Keratinocyte (primary cell): ENCODE data around the gene TRIM73. TPM values are rescaled to one million over a fixed set of nuclear protein-coding genes. Genes with fewer than 3 reads are reported as not detected.
"Not testable (repeated sequence)": the region's sequence is repeated elsewhere in the genome, so short reads cannot be mapped to it uniquely, and the experiment has no call there.

Source experiments
- DNase-seq: peaks from one replicate; pipeline ENCODE4 v3.0.0-alpha.2; 2011; ENCODE audit warnings: low read depth, missing footprints, low spot score
- FAIRE-seq: peaks from 2 replicates; lab custom pipeline; 2011; peaks lifted over from hg19 to GRCh38; lab: Jason Lieb, UNC
- H2AFZ ChIP-seq: 2 replicates; pipeline ENCODE4 v1.6.0; 2012; ENCODE audit warnings: low read length, control low read depth, inconsistent platforms; ENCODE audit not compliant: control insufficient read depth
- H3K27ac ChIP-seq: 2 replicates; pipeline ENCODE4 v1.5.1; 2011; ENCODE audit warnings: low read length; ENCODE audit not compliant: control insufficient read depth, insufficient read depth
- H3K27me3 ChIP-seq: 3 replicates; pipeline ENCODE4 v1.6.0; 2011; ENCODE audit warnings: low read length; ENCODE audit not compliant: control insufficient read depth, insufficient read depth; ENCODE audit errors: extremely low read depth
- H3K36me3 ChIP-seq, 2 experiments: 2 replicates in 1 of 2; 3 replicates in 1 of 2; pipeline ENCODE4 v1.5.1; 2011; ENCODE audit warnings: low read length in 2 of 2, mild to moderate bottlenecking in 1 of 2; ENCODE audit not compliant: control insufficient read depth in 2 of 2, insufficient read depth in 2 of 2; ENCODE audit errors: extremely low read depth in 1 of 2
- H3K4me1 ChIP-seq: 3 replicates; pipeline ENCODE4 v1.5.1; 2011; ENCODE audit warnings: low read length; ENCODE audit not compliant: control insufficient read depth, insufficient read depth; ENCODE audit errors: extremely low read depth
- H3K4me2 ChIP-seq: 3 replicates; pipeline ENCODE4 v1.6.0; 2011; ENCODE audit warnings: low read depth, low read length; ENCODE audit not compliant: control insufficient read depth, insufficient read depth; ENCODE audit errors: extremely low read depth
- H3K4me3 ChIP-seq, 3 experiments: fragments of 200-600 bp in 1 of 3; sonication (generic) in 1 of 3; 2 replicates in 2 of 3; 3 replicates in 1 of 3; pipeline ENCODE4 v1.5.1; 2011 to 2016; ENCODE audit warnings: low read length in 3 of 3, mild to moderate bottlenecking in 3 of 3, control low read depth in 2 of 3, inconsistent platforms in 1 of 3, low read depth in 1 of 3, mixed read lengths in 1 of 3, mixed run types in 1 of 3, moderate library complexity in 1 of 3; ENCODE audit not compliant: control insufficient read depth in 2 of 3, insufficient read depth in 2 of 3; ENCODE audit errors: extremely low read depth in 1 of 3
- H3K79me2 ChIP-seq: 2 replicates; pipeline ENCODE4 v1.6.0; 2012; ENCODE audit warnings: low read length; ENCODE audit not compliant: control insufficient read depth, insufficient read depth
- H3K9ac ChIP-seq: 3 replicates; pipeline ENCODE4 v1.6.0; 2011; ENCODE audit warnings: low read length; ENCODE audit not compliant: control insufficient read depth, insufficient read depth; ENCODE audit errors: extremely low read depth
- H3K9me1 ChIP-seq: 3 replicates; pipeline ENCODE4 v1.6.0; 2011; ENCODE audit warnings: low read length; ENCODE audit not compliant: control insufficient read depth, insufficient read depth; ENCODE audit errors: extremely low read depth
- H3K9me3 ChIP-seq: 2 replicates; pipeline ENCODE4 v1.5.1; 2012; ENCODE audit warnings: low read depth, low read length; ENCODE audit not compliant: control insufficient read depth
- H4K20me1 ChIP-seq: 3 replicates; pipeline ENCODE4 v1.6.0; 2011; ENCODE audit warnings: low read length; ENCODE audit not compliant: control insufficient read depth, insufficient read depth; ENCODE audit errors: extremely low read depth
- dilution Hi-C: fragments of 300-500 bp; cut with MboI; formaldehyde crosslinking; loops from one replicate; pipeline ENCODE4 v1.7.0; 2020; ENCODE audit warnings: low sequenced_read_pairs; ENCODE audit not compliant: extremely low pct_ligation_motif_present
- polyA plus RNA-seq, 5 experiments: library from polyadenylated mRNA; depleted of rRNA in 3 of 5; stranded (reverse) in 3 of 5; stranded (forward) in 1 of 5; unstranded in 1 of 5; fragments of >200 nt; gene quantifications; 1 replicate in 1 of 5; 2 replicates in 3 of 5; 3 replicates in 1 of 5; pipeline versions ENCODE4 v1.2.1 to v1.2.3, GENCODE V29; 2011 to 2012; ENCODE audit warnings: missing spikeins in 2 of 5, low read depth in 1 of 5, low replicate concordance in 1 of 5

Gene TRIM73
- polyA plus RNA-seq, 1 donor (not counting 4 experiments of a cell fraction or from before 2014, with no cell fraction given): 0.21 TPM

DNA sequence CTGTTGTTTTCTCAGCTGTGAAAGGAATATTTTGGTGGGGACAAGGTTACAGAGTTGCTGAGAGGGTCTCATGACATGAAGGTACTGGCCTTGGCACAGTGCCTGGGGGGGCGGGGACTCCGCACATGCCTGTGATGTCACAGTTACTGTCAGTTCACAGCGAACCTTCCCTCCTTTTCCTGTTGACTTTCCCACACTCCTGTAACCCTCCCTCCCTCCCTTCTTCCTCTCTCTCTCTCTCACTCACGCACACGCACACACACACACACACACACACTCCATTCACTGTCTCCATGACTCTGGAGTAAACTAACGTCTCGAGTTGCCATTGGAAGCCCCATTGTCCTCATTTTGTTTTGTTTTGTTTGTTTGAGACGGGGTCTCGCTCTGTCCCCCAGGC lies 28.1 kb upstream of the TRIM73 start:
- H3K27me3 ChIP-seq, H3K4me2 ChIP-seq, H3K9me1 ChIP-seq, FAIRE-seq, H3K36me3 ChIP-seq, H2AFZ ChIP-seq, H3K9ac ChIP-seq, H3K27ac ChIP-seq, H3K4me1 ChIP-seq, DNase-seq, H3K79me2 ChIP-seq, H3K9me3 ChIP-seq, H4K20me1 ChIP-seq, H3K4me3 ChIP-seq, dilution Hi-C loops: not testable (repeated sequence)

DNA sequence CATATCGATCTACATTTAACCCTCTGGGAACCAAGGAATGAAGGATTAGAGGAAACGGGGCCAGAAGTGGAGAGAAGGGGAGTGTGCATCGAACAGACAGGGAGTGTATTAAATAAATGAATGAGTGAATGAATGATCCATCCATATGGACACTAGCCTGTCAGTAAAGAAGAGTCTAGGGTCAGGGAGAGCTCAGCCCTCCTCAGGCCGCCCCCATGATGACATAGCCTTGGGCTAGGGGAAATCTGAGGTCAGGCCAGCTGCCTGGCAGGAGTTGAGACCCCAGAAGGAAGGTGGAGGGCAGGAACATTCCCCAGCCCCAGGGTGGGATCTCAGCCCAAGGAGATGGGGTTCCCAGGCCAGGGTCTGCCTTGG lies 21.3 kb upstream of the TRIM73 start:
- H3K4me3 ChIP-seq, H3K79me2 ChIP-seq, H3K9ac ChIP-seq, DNase-seq, H3K36me3 ChIP-seq, dilution Hi-C loops, H3K9me1 ChIP-seq, H3K27ac ChIP-seq, H2AFZ ChIP-seq, FAIRE-seq, H3K27me3 ChIP-seq, H3K4me1 ChIP-seq, H3K4me2 ChIP-seq, H4K20me1 ChIP-seq, H3K9me3 ChIP-seq: not testable (repeated sequence)

GRCh38 chr7:75374519-75375317 lies 20.7 kb upstream of the TRIM73 start:
- H3K4me3 ChIP-seq, H2AFZ ChIP-seq, DNase-seq, H3K27ac ChIP-seq, H3K4me2 ChIP-seq, H3K36me3 ChIP-seq, H3K27me3 ChIP-seq, FAIRE-seq, H3K9me1 ChIP-seq, H3K4me1 ChIP-seq, H4K20me1 ChIP-seq, H3K79me2 ChIP-seq, dilution Hi-C loops, H3K9me3 ChIP-seq, H3K9ac ChIP-seq: not testable (repeated sequence)

GRCh38 chr7:75393194-75393593 lies 2.2 kb upstream of the TRIM73 start:
- dilution Hi-C loops: not testable (repeated sequence)

DNA sequence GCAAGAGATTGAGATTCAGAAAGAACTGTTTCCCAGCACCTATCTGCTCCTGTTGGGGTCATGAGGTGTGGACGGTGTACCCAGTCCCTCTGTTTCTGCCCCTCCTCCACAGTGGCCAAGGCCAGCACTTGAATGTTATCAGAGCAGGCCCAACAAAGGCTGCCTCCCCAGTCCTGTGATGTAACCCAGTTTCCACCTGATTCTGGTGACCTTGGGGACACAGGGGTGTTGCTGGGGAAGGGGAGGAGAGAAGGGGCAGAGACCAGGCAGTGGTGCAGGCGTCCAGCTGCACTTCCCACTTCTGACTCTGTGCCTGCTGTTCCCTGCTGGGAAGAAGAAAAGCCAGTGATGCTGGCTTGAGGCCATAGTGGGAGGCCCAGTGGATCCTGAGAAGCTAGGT lies 2.4 kb downstream of the TRIM73 start:
- H3K4me2 ChIP-seq, DNase-seq, H3K27me3 ChIP-seq, H4K20me1 ChIP-seq, H3K4me3 ChIP-seq, dilution Hi-C loops, H3K79me2 ChIP-seq, H3K9me1 ChIP-seq, H3K27ac ChIP-seq, FAIRE-seq, H3K9ac ChIP-seq, H3K9me3 ChIP-seq, H3K36me3 ChIP-seq, H2AFZ ChIP-seq, H3K4me1 ChIP-seq: not testable (repeated sequence)

More at GRCh38 chr7:75393194-75393593, 2.2 kb upstream of the TRIM73 start:
- not testable (repeated sequence) for DNase-seq, H3K9ac ChIP-seq, H3K27ac ChIP-seq, H4K20me1 ChIP-seq, H3K36me3 ChIP-seq, H3K4me3 ChIP-seq, H2AFZ ChIP-seq, FAIRE-seq, H3K4me1 ChIP-seq, H3K9me1 ChIP-seq, H3K9me3 ChIP-seq, H3K79me2 ChIP-seq, H3K4me2 ChIP-seq, H3K27me3 ChIP-seq
